H1 (cell line): Measurements from ENCODE around the gene ERP29. TPM values are rescaled to one million over a fixed set of nuclear protein-coding genes. Genes with fewer than 3 reads are reported as not detected.
A peak's percentile ranks its signal among the peaks of the same experiment; 100 is the strongest.

Experiments
- CTCF ChIA-PET: fragments of 300-600 bp; sonication (Branson Sonifier 250); formaldehyde crosslinking; loops from one replicate; lab custom pipeline; 2021; ENCODE audit not compliant: partially characterized antibody; lab: Charles Lee
- POLR2A ChIA-PET: fragments of 300-600 bp; sonication (Branson Sonifier 250); formaldehyde crosslinking; loops from one replicate; lab custom pipeline; 2021; ENCODE audit warnings: inconsistent platforms; ENCODE audit not compliant: partially characterized antibody; lab: Charles Lee
- DNase-seq, 2 experiments: peaks; one replicate each; pipeline versions ENCODE4 v3.0.0 to v3.0.0-alpha.2; 2010 to 2022; ENCODE audit warnings: low spot score in 2 of 2, low read depth in 1 of 2, mixed read lengths in 1 of 2
- FAIRE-seq: peaks from 2 replicates; lab custom pipeline; 2011; peaks lifted over from hg19 to GRCh38; lab: Jason Lieb, UNC
- H2AFZ ChIP-seq: 2 replicates; pipeline ENCODE4 v1.8.1; 2012; ENCODE audit warnings: low read length, inconsistent platforms
- H2AK5ac ChIP-seq: 2 replicates; pipeline ENCODE4 v1.6.1; 2013; ENCODE audit warnings: low read depth, low read length
- H2BK120ac ChIP-seq: replicated peaks from 2 replicates; pipeline ENCODE3; 2013; ENCODE audit warnings: low read depth, low read length, inconsistent platforms
- H2BK12ac ChIP-seq: 2 replicates; pipeline ENCODE4 v1.6.1; 2013; ENCODE audit warnings: low read depth, low read length
- H2BK15ac ChIP-seq: 2 replicates; pipeline ENCODE4 v1.6.1; 2013; ENCODE audit warnings: low read length
- H2BK20ac ChIP-seq: 2 replicates; pipeline ENCODE4 v1.6.1; 2013; ENCODE audit warnings: low read length
- H2BK5ac ChIP-seq: 2 replicates; pipeline ENCODE4 v1.6.1; 2013; ENCODE audit warnings: low read depth, low read length
- H3K14ac ChIP-seq: 2 replicates; pipeline ENCODE4 v1.6.1; 2013; ENCODE audit warnings: inconsistent platforms; ENCODE audit not compliant: insufficient read length
- H3K18ac ChIP-seq: 2 replicates; pipeline ENCODE4 v1.6.1; 2013; ENCODE audit warnings: low read length; ENCODE audit errors: extremely low read depth
- H3K23ac ChIP-seq: 2 replicates; pipeline ENCODE4 v1.6.1; 2013; ENCODE audit warnings: inconsistent platforms; ENCODE audit not compliant: insufficient read length
- H3K23me2 ChIP-seq: 2 replicates; pipeline ENCODE4 v1.6.1; 2013; ENCODE audit warnings: low read depth, low read length
- H3K27ac ChIP-seq: 2 replicates; pipeline ENCODE4 v1.6.1; 2011; ENCODE audit warnings: low read depth, low read length, inconsistent platforms
- H3K27me3 ChIP-seq, 4 experiments: replicated peaks in 1 of 4; 1 replicate in 1 of 4; 2 replicates in 3 of 4; pipeline versions ENCODE4 v1.6.1 to v1.8.1; 2011 to 2013; ENCODE audit warnings: low read length in 3 of 4, mild to moderate bottlenecking in 3 of 4, inconsistent platforms in 2 of 4, mixed read lengths in 2 of 4, moderate library complexity in 1 of 4; ENCODE audit not compliant: control insufficient read depth in 3 of 4, insufficient read depth in 3 of 4; ENCODE audit errors: extremely low read depth in 1 of 4
- H3K36me3 ChIP-seq, 4 experiments: 2 replicates each; pipeline versions ENCODE4 v1.6.1 to v1.8.1; 2011 to 2013; ENCODE audit warnings: mild to moderate bottlenecking in 4 of 4, low read length in 3 of 4, moderate library complexity in 2 of 4, control low read depth in 1 of 4, inconsistent platforms in 1 of 4; ENCODE audit not compliant: insufficient read depth in 4 of 4, control insufficient read depth in 2 of 4
- H3K4ac ChIP-seq: replicated peaks from 2 replicates; pipeline ENCODE3; 2013; ENCODE audit warnings: low read length, low read depth, mixed read lengths, inconsistent platforms; ENCODE audit not compliant: insufficient read length
- H3K4me1 ChIP-seq, 4 experiments: replicated peaks in 1 of 4; 1 replicate in 1 of 4; 2 replicates in 3 of 4; pipeline versions ENCODE4 v1.6.1 to v1.8.1; 2011 to 2013; ENCODE audit warnings: low read length in 3 of 4, inconsistent platforms in 2 of 4, mixed read lengths in 1 of 4; ENCODE audit not compliant: insufficient read depth in 4 of 4, control insufficient read depth in 3 of 4
- H3K4me2 ChIP-seq, 2 experiments: 2 replicates each; pipeline versions ENCODE4 v1.6.1 to v1.8.1; 2011 to 2013; ENCODE audit warnings: low read depth in 2 of 2, low read length in 2 of 2, control low read depth in 1 of 2, inconsistent platforms in 1 of 2, mild to moderate bottlenecking in 1 of 2; ENCODE audit not compliant: insufficient read depth in 1 of 2
- H3K4me3 ChIP-seq, 4 experiments: fragments of 200-600, 300-600 bp in 1 of 4; sonication (generic), shearing (Covaris generic), sonication (Bioruptor Twin) in 1 of 4; 2 replicates each; pipeline versions ENCODE4 v1.5.1 to v1.8.1; 2011 to 2016; ENCODE audit warnings: low read length in 4 of 4, low read depth in 3 of 4, control low read depth in 2 of 4, inconsistent platforms in 2 of 4, mild to moderate bottlenecking in 2 of 4, mixed read lengths in 1 of 4, moderate library complexity in 1 of 4; ENCODE audit not compliant: insufficient read depth in 2 of 4; ENCODE audit errors: extremely low read depth in 1 of 4
- H3K56ac ChIP-seq: replicated peaks from 2 replicates; pipeline ENCODE3; 2013; ENCODE audit warnings: low read depth, mild to moderate bottlenecking, mixed read lengths, low read length, inconsistent platforms; ENCODE audit not compliant: insufficient read length
- H3K79me1 ChIP-seq: 2 replicates; pipeline ENCODE4 v1.6.1; 2013; ENCODE audit warnings: low read depth, low read length, control low read depth
- H3K79me2 ChIP-seq, 2 experiments: 2 replicates each; pipeline versions ENCODE4 v1.6.1 to v1.8.1; 2012 to 2013; ENCODE audit warnings: low read length in 2 of 2, mild to moderate bottlenecking in 2 of 2, inconsistent platforms in 1 of 2; ENCODE audit not compliant: insufficient read depth in 2 of 2, control insufficient read depth in 1 of 2
- H3K9ac ChIP-seq, 4 experiments: replicated peaks in 1 of 4; 1 replicate in 1 of 4; 2 replicates in 3 of 4; pipeline versions ENCODE4 v1.6.1 to v1.8.1; 2011 to 2013; ENCODE audit warnings: low read depth in 3 of 4, low read length in 3 of 4, control low read depth in 2 of 4, mild to moderate bottlenecking in 2 of 4, moderate library complexity in 2 of 4, inconsistent platforms in 1 of 4; ENCODE audit errors: extremely low read depth in 1 of 4
- H3K9me3 ChIP-seq, 2 experiments: 2 replicates each; pipeline versions ENCODE4 v1.6.1 to v1.8.1; 2012 to 2013; ENCODE audit warnings: mild to moderate bottlenecking in 2 of 2, moderate library complexity in 2 of 2, control low read depth in 1 of 2, inconsistent platforms in 1 of 2, low read depth in 1 of 2, low read length in 1 of 2, mixed read lengths in 1 of 2; ENCODE audit not compliant: insufficient read depth in 2 of 2
- H4K20me1 ChIP-seq, 2 experiments: replicated peaks in 1 of 2; 2 replicates each; pipeline versions ENCODE3 to v1.8.1; 2011 to 2013; ENCODE audit warnings: inconsistent platforms in 2 of 2, low read length in 2 of 2, mild to moderate bottlenecking in 1 of 2; ENCODE audit not compliant: insufficient read depth in 2 of 2, control insufficient read depth in 1 of 2
- H4K5ac ChIP-seq: 2 replicates; pipeline ENCODE4 v1.6.1; 2013; ENCODE audit warnings: low read length, low read depth, mixed read lengths, inconsistent platforms; ENCODE audit not compliant: insufficient read length
- H4K8ac ChIP-seq: 2 replicates; pipeline ENCODE4 v1.8.0; 2013; ENCODE audit warnings: mild to moderate bottlenecking, moderate library complexity, low read length, inconsistent platforms; ENCODE audit not compliant: insufficient read depth; ENCODE audit errors: extremely low read depth
- H4K91ac ChIP-seq: replicated peaks from 2 replicates; pipeline ENCODE3; 2013; ENCODE audit warnings: low read length, mixed read lengths, inconsistent platforms; ENCODE audit not compliant: insufficient read length
- CEBPB ChIP-seq: IDR thresholded peaks from 2 replicates; pipeline ENCODE4 v1.6.1; 2012; ENCODE audit warnings: low read depth, low read length
- GTF2F1 ChIP-seq: IDR thresholded peaks from 2 replicates; pipeline ENCODE4 v1.6.1; 2012; ENCODE audit warnings: low read depth, low read length, improper control_type of control experiment, borderline replicate concordance
- HDAC2 ChIP-seq, 2 experiments: fragments of 300-600 bp in 1 of 2; sonication (generic) in 1 of 2; IDR thresholded peaks; 2 replicates each; pipeline ENCODE4 v1.6.1; 2011 to 2012; ENCODE audit warnings: low read depth in 2 of 2, low read length in 2 of 2, mild to moderate bottlenecking in 2 of 2, moderate library complexity in 2 of 2, borderline replicate concordance in 1 of 2, inconsistent platforms in 1 of 2
- POLR2A ChIP-seq, 2 experiments: IDR thresholded peaks; 1 replicate in 1 of 2; 2 replicates in 1 of 2; pipeline ENCODE4 v1.6.1; 2011; ENCODE audit warnings: low read depth in 2 of 2, low read length in 2 of 2, mild to moderate bottlenecking in 2 of 2; ENCODE audit errors: control extremely low read depth in 1 of 2
- POLR2AphosphoS5 ChIP-seq: IDR thresholded peaks from 2 replicates; pipeline ENCODE4 v1.6.1; 2011; ENCODE audit warnings: low read depth, low read length
- SIN3A ChIP-seq, 2 experiments: IDR thresholded peaks in 1 of 2; conservative IDR thresholded peaks in 1 of 2; 2 replicates each; pipeline ENCODE4 v1.6.1; 2011 to 2012; ENCODE audit warnings: low read length in 2 of 2, improper control_type of control experiment in 1 of 2, low read depth in 1 of 2, mild to moderate bottlenecking in 1 of 2
- WGBS, 2 experiments: shearing (Covaris generic) in 1 of 2; methylation state at CpG; one replicate each; pipeline versions ENCODE4 v1.1.6 to v1.1.7; 2013 to 2015; ENCODE audit warnings: low lambda C conversion rate in 2 of 2, mixed read lengths in 2 of 2, inconsistent platforms in 1 of 2, low coverage in 1 of 2, missing lambda C conversion rate in 1 of 2; ENCODE audit not compliant: insufficient replicate concordance in 2 of 2, insufficient coverage in 1 of 2, insufficient read length in 1 of 2; ENCODE audit errors: extremely low coverage in 1 of 2, missing lambda C conversion rate in 1 of 2; 5-methylcytosine and 5-hydroxymethylcytosine counted together
- polyA plus RNA-seq, 7 experiments: library from polyadenylated mRNA; depleted of rRNA in 3 of 7; stranded (reverse) in 5 of 7; unstranded in 2 of 7; fragments of >200 nt in 5 of 7; fragments of 200-250 nt in 2 of 7; gene quantifications; 1 replicate in 5 of 7; 2 replicates in 1 of 7; 4 replicates in 1 of 7; pipeline versions ENCODE4 v1.2.1 to v1.2.3, GENCODE V29; 2011 to 2013; ENCODE audit warnings: missing spikeins in 2 of 7, mixed read lengths in 2 of 7
- total RNA-seq: library from RNA; stranded (reverse); fragmentation: NEBNext Ultra II Directional; extraction: Animal tissue kit (Norgen Biotek cat#: 25700); gene quantifications from 2 replicates; pipeline ENCODE4 v1.2.1, GENCODE V29; 2021

The ERP29 gene
- total and polyA plus RNA-seq, 2 of the 8 experiments (the other 6 are each of a cell fraction or from before 2014, with no cell fraction given): 88.7 to 171 TPM

- H3K36me3 ChIP-seq: peaks cover 10 to 59% (median 39%) of the 10 kb centered on the region in 4 experiments
- H3K27me3 ChIP-seq: no peaks in the 10 kb centered on the region
- POLR2A ChIA-PET: interaction anchor here (0.6 to 5.6 kb wide), 15 partner anchors 9 to 226 kb away, joined by 3 to 88 read pairs (median 3); partner anchors contain the start of genes ERP29 and TMEM116
- H3K4me2 ChIP-seq: no peak overlapping the region
- peak; percentile 82 for TF ChIP-seq CEBPB
- 0 out of 3 replicates have a peak, but pooled peaks of 1 of the 2 experiments have one; percentile 36 for TF ChIP-seq POLR2A (IDR thresholded peaks at IDR 0.05; ENCODE audit: control extremely low read depth in 1 of 2, low read depth in 2 of 2, low read length in 2 of 2)
- TF ChIP-seq SIN3A (conservative IDR thresholded peaks at IDR 0.05 in 1 of 2, IDR thresholded peaks at IDR 0.05 in 1 of 2; ENCODE audit: low read depth in 1 of 2, low read length in 2 of 2): peak; percentile 54 to 84; a peak in 2 of 4 replicates
- no peak for TF ChIP-seq HDAC2 (IDR thresholded peaks at IDR 0.05; ENCODE audit: borderline replicate concordance in 1 of 2, low read depth in 2 of 2, low read length in 2 of 2)
- TF ChIP-seq POLR2AphosphoS5: peak; percentile 58
- TF ChIP-seq GTF2F1: no peak
- TF ChIP-seq, all 59 proteins: peak for 4
- H3K14ac ChIP-seq: no peak overlapping the region
- no peaks in the 10 kb centered on the region for H3K9me3 ChIP-seq
- CTCF ChIA-PET: interaction anchor here (2.0 to 4.3 kb wide), 2 partner anchors 10 to 80 kb away, joined by 10 to 18 read pairs; no protein-coding TSS in a partner anchor
- no peak overlapping the region for H4K5ac ChIP-seq
- H4K20me1 ChIP-seq: peaks cover 17 to 21% of the 10 kb centered on the region in 2 experiments
- peaks cover 0 to 2% (median 0%) of the 10 kb centered on the region in 4 experiments; a peak in 1 of 7 replicates for H3K4me1 ChIP-seq
- FAIRE-seq: no peak
- no peak overlapping the region for H2BK12ac ChIP-seq
- H4K8ac ChIP-seq: no peak overlapping the region
- H2AK5ac ChIP-seq: no peak overlapping the region
- H3K18ac ChIP-seq: no peak overlapping the region
- no peak overlapping the region for H2BK5ac ChIP-seq
- 88% methylated on average over 4 of the region's 4 CpGs; no CpG with 5 or more reads in 1 of the 2 experiments for WGBS, 2 experiments
- no peak overlapping the region for H2BK120ac ChIP-seq
- H3K27ac ChIP-seq: no peak overlapping the region
- H4K91ac ChIP-seq: no peak overlapping the region
- H2AFZ ChIP-seq: no peak overlapping the region
- H3K79me2 ChIP-seq: peaks cover 0 to 30% of the 10 kb centered on the region in 2 experiments
- H3K79me1 ChIP-seq: peaks cover 21% of the 10 kb centered on the region
- DNase-seq: no peak
- H3K23me2 ChIP-seq: no peaks in the 10 kb centered on the region
- no peak overlapping the region for H2BK15ac ChIP-seq
- no peak overlapping the region for H3K56ac ChIP-seq
- H3K4me3 ChIP-seq: no peak overlapping the region
- H3K9ac ChIP-seq: no peak overlapping the region
- H3K4ac ChIP-seq: no peak overlapping the region
- no peak overlapping the region for H3K23ac ChIP-seq
- no peak overlapping the region for H2BK20ac ChIP-seq
Observed at GRCh38 chr12:112023759-112024396, 10.7 kb downstream of the ERP29 start.
